ENCODE results near the gene ZNF507. TPM values are rescaled to one million over a fixed set of nuclear protein-coding genes. Genes with fewer than 3 reads are reported as not detected.

Gene ZNF507
- total and polyA plus RNA-seq, 7 donors = 4.7 to 25.0 (median 23.2) TPM

GRCh38 chr19:32322541-32322940, 22.9 kb upstream of the ZNF507 start:
- ATAC-seq (no peak), DNase-seq (no peak)
- Histone ChIP-seq H3K9me3 (no peaks in the 10 kb centered on the region), H3K4me3 (no peak overlapping the region), H3K27ac (no peak overlapping the region), H3K4me1 (no peaks in the 10 kb centered on the region), H3K27me3 (ENCODE audit: insufficient read depth in 3 of 3, low read length in 2 of 3) (peaks cover 0 to 10% (median 4%) of the 10 kb centered on the region in 3 donors), H3K36me3 (ENCODE audit: insufficient read depth in 1 of 2, low read depth in 1 of 2) (no peaks in the 10 kb centered on the region)
- WGBS, 3 donors = 64 to 71% (median 69%) methylated on average over 7 of the region's 7 CpGs
- no peak for TF ChIP-seq CTCF (IDR thresholded peaks at IDR 0.05)
- intact Hi-C loops (cut with DNase I) = no loop called here

GRCh38 chr19:32324631-32325285, 20.7 kb upstream of the ZNF507 start:
- 35 to 58% (median 39%) methylated on average over 10 of the region's 10 CpGs for WGBS, 3 donors
- H3K4me3 ChIP-seq = no peak overlapping the region
- ATAC-seq = no peak
- no peak for DNase-seq
- no peaks in the 10 kb centered on the region for H3K4me1 ChIP-seq
- H3K27me3 ChIP-seq (ENCODE audit: insufficient read depth in 3 of 3, low read length in 2 of 3) = peaks cover 0 to 17% (median 4%) of the 10 kb centered on the region in 3 donors
- intact Hi-C loops (cut with DNase I) = no loop called here
- no peaks in the 10 kb centered on the region for H3K9me3 ChIP-seq
- H3K36me3 ChIP-seq (ENCODE audit: insufficient read depth in 1 of 2, low read depth in 1 of 2) = no peaks in the 10 kb centered on the region
- no peak for TF ChIP-seq CTCF (IDR thresholded peaks at IDR 0.05)
- H3K27ac ChIP-seq = no peak overlapping the region

- Histone ChIP-seq H3K4me1 (no peaks in the 10 kb centered on the region), H3K27me3 (ENCODE audit: insufficient read depth in 3 of 3, low read length in 2 of 3) (peaks cover 0 to 31% (median 2%) of the 10 kb centered on the region in 3 donors), H3K9me3 (no peaks in the 10 kb centered on the region), H3K4me3 (no peak overlapping the region), H3K36me3 (ENCODE audit: insufficient read depth in 1 of 2, low read depth in 1 of 2) (no peaks in the 10 kb centered on the region), H3K27ac (no peak overlapping the region)
- intact Hi-C loops (cut with DNase I) = no loop called here
- no peak for TF ChIP-seq CTCF (IDR thresholded peaks at IDR 0.05)
- ATAC-seq = no peak
- DNase-seq = no peak
- WGBS, 3 donors = 20 to 28% (median 23%) methylated on average over 17 of the region's 17 CpGs
Observed at GRCh38 chr19:32330213-32330857, 15.1 kb upstream of the ZNF507 start.

DNA sequence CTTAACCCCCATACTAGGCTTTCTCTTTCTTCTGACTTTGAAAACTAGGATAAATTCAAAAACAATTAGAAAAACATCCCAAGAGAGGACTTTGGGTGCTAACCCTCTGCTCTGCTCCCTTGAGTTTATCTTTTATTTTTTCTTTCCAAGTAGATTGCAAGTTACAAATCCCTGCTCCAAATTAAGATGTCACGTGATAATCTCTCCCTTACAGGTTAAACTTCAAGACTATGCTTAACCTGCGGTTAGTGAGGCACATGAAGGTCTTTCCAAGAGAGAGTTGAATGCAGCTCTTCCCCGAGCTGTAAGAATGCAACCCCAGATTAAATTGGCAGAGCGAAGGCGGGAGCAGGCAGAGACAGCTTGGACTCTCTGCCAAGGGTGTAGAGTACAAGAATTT, 12.2 kb upstream of the ZNF507 start:
- H3K4me3 ChIP-seq = no peak overlapping the region
- intact Hi-C loops (cut with DNase I) = no loop called here
- H3K4me1 ChIP-seq = no peaks in the 10 kb centered on the region
- ATAC-seq (no peak), DNase-seq (no peak)
- no peak overlapping the region for H3K27ac ChIP-seq
- no peak for TF ChIP-seq CTCF (IDR thresholded peaks at IDR 0.05)
- peaks cover 0 to 23% (median 0%) of the 10 kb centered on the region in 3 donors for H3K27me3 ChIP-seq (ENCODE audit: insufficient read depth in 3 of 3, low read length in 2 of 3)
- no peaks in the 10 kb centered on the region for H3K36me3 ChIP-seq (ENCODE audit: insufficient read depth in 1 of 2, low read depth in 1 of 2)
- 52 to 63% (median 52%) methylated on average over 5 of the region's 5 CpGs for whole genome bisulfite sequencing, 3 donors
- H3K9me3 ChIP-seq = no peaks in the 10 kb centered on the region
